NB4 (cell line): Measurements from ENCODE around the gene ZNF83.

Experiments used
- MYC ChIP-seq: IDR thresholded peaks from 2 replicates; pipeline ENCODE4 v1.6.1; 2011; ENCODE audit warnings: low read depth, low read length
- TF ChIP-seq, protein P1 (sequence below): IDR thresholded peaks from one replicate; pipeline ENCODE4 v1.5.1; 2012; ENCODE audit warnings: low read depth, low read length

- TF ChIP-seq, protein P1, sequence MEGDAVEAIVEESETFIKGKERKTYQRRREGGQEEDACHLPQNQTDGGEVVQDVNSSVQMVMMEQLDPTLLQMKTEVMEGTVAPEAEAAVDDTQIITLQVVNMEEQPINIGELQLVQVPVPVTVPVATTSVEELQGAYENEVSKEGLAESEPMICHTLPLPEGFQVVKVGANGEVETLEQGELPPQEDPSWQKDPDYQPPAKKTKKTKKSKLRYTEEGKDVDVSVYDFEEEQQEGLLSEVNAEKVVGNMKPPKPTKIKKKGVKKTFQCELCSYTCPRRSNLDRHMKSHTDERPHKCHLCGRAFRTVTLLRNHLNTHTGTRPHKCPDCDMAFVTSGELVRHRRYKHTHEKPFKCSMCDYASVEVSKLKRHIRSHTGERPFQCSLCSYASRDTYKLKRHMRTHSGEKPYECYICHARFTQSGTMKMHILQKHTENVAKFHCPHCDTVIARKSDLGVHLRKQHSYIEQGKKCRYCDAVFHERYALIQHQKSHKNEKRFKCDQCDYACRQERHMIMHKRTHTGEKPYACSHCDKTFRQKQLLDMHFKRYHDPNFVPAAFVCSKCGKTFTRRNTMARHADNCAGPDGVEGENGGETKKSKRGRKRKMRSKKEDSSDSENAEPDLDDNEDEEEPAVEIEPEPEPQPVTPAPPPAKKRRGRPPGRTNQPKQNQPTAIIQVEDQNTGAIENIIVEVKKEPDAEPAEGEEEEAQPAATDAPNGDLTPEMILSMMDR = no peak
- TF ChIP-seq MYC = no peak
Measured at GRCh38 chr19:52660981-52661380, 22.8 kb upstream of the ZNF83 start.
